Adrenal gland (tissue), 5 donors: ENCODE results near the gene BCL2.

ENCODE experiments used
- CTCF ChIP-seq, 6 experiments: fragments of 450-650 bp in 4 of 6; fragments of 200-600 bp in 2 of 6; sonication (generic) in 1 of 6; IDR thresholded peaks; 1 replicate in 5 of 6; 2 replicates in 1 of 6; pipeline versions ENCODE4 v1.5.1 to v1.8.0; 2016 to 2021; ENCODE audit warnings: antibody characterized with exemption in 6 of 6, mild to moderate bottlenecking in 2 of 6, moderate library complexity in 1 of 6
- POLR2A ChIP-seq, 2 donors: fragments of 450-650 bp; IDR thresholded peaks; one replicate each; pipeline ENCODE4 v1.6.1; 2017; ENCODE audit warnings: antibody characterized with exemption in 2 of 2, mild to moderate bottlenecking in 2 of 2, moderate library complexity in 1 of 2
- donor health status: DM: no; HTN: no; CAD: no.

- TF ChIP-seq POLR2A (IDR thresholded peaks at IDR 0.05) (no peak), CTCF (IDR thresholded peaks at IDR 0.05) (no peak)
These were observed 3.7 kb downstream of the BCL2 start for GRCh38 chr18:63315876-63316275.
